ENCODE measurements around the gene CTCF.

Gene CTCF

DNA sequence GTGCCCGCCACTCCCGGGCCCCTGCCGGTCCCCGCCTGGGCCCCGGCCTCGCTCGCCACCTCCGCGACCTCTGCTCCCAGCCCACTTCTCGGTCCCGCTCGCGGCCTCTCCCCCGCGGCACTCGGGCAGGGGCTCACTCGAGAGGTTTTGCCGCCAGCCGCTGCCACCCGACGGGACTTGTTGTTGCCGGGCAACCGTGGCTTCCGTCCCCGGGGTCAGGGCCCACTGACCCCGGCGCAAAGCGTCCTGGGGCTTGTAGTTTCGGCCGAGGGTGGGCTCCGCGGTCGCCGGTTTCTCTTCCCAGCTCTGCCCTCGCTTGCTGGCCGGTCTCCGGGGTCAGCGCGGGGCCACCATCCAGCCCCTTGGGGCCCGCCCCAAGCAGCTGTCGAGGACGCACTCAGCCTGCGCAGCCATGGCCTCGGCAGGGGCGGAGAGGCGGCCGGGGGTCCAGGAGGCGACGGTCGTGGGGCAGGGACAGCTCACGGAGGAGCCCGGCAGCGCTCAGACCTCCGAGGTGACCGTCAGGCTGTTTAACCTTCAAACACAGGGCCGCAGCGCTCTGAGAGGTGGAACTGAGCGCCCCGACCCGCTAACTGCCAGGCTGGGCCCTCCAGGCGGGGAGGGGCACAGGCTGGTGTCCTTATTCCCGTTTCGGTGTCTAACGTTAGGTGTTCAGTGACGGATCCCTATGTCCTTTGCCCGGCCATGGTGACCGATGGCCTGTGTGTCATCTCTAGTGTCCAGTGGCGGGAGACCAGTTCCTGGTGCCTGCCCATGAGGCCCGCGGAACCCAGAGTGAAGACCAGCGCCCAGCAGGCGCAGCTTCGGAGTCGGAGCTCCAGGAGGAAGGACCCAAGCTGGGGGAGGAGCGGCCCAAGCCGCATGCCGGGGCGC, 104.5 kb downstream of the CTCF start, which contains the start of the genes C16orf86 and ENKD1:
Gene C16orf86 (plus strand): TSS at position 256 of the 894 bp plus-strand sequence. CDS start 157 bp downstream, at position 413.
Gene ENKD1 (minus strand): TSS at position 192 of the 894 bp plus-strand sequence. CDS start 308 bp downstream, outside the sequence.
- DNase-seq: peak; percentile 87 to 89

GRCh38 chr16:67667453-67667816, 105.1 kb downstream of the CTCF start:
- no peak for DNase-seq

DNA sequence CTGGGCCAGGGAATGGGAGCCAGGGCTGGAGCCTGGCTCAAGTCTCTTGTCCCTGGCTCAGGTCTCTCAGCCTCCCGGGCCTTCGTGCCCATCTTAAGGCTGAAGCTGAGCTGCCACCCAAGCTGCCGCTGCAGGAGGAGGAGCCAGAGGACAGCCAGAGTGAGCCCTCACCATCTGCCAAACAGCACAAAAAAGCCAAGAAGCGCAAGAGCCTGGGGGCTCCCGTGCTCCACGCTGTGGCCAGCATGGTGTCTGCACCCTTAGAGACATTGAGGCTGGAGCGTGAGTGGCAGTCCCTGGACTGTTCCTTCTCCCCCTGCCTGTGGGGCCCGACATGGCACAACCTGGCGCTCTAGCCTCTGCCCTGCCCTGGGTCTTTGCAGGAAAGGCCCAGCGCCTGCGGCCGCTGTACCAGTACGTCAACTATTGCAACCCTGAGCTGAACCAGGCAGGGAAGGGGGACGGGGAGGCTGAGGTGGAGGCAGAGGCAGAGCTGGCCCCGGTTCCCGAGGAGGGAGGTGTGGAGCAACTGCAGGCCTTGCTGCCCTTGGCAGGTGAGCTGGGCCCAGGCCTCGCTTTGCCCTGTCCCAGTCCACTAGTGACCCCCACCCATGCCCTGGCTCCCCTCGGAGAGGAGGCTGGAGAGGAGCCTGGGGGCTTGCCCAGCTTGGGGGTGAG, 105.6 kb downstream of the CTCF start:
- peak; percentile 87 to 89 for DNase-seq

DNA sequence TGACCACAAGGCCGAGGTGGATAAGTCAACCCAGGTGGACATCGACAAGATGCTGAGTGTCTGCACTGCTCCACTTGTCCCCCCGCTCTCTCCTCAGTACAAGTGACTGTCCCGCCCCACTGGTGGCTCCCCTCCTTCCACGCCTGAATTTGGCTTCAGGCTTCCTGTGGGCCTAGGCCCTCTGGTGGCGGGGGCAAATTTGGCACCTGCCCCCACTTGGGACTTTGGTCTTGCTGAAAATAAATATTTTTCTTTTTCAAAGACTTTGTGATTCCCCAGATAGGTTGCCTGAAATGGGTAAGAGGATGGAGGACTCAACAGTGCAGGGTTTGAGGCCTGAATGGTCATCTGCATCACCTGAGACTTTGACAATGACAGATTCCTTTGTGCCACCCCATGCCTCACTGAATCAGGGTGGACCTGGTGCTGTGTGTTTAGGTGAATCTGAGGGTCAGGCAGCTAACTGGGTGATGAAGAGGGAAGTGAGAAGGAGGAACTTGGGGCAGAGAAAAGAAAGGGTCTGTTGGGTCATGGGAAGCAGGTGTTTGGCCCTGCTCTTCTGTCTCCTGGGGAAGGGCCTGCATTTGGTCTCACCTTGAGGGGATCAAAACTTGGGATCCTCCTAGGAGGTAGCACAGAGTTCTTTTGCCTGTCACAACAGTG, 106.3 kb downstream of the CTCF start:
- peak; percentile 29 to 31 for DNase-seq

DNA sequence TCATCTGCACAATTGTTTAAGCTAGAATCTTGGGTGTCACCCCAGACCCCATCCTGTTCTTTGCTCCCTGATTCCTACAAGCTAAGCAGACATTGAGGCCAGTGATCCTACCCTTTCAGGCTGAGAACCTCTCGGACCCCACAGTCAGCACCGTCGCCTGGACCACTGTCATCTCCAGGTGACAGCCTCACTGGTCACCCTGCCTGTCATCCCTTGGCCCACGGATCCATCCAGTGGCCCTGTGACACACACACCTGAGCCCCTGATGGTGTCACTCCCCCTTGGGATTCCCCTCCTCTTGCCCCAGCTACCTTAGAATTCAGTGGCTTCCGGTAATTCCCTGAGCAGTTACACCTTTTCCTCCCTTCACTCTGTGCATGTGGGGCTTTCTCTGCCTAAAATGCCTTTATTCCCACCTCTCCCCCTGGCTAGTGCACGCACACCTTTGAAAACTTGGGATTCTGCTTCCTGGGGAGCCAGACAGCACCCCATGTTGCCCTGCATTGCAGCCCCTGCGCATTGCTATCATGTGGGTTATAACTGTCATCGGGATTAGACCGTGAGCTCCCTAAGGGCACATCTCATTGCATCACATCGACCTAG, 107.3 kb downstream of the CTCF start:
- DNase-seq: no peak

- no peak for DNase-seq
Measured at GRCh38 chr16:67672306-67672705, 110.0 kb downstream of the CTCF start.

DNA sequence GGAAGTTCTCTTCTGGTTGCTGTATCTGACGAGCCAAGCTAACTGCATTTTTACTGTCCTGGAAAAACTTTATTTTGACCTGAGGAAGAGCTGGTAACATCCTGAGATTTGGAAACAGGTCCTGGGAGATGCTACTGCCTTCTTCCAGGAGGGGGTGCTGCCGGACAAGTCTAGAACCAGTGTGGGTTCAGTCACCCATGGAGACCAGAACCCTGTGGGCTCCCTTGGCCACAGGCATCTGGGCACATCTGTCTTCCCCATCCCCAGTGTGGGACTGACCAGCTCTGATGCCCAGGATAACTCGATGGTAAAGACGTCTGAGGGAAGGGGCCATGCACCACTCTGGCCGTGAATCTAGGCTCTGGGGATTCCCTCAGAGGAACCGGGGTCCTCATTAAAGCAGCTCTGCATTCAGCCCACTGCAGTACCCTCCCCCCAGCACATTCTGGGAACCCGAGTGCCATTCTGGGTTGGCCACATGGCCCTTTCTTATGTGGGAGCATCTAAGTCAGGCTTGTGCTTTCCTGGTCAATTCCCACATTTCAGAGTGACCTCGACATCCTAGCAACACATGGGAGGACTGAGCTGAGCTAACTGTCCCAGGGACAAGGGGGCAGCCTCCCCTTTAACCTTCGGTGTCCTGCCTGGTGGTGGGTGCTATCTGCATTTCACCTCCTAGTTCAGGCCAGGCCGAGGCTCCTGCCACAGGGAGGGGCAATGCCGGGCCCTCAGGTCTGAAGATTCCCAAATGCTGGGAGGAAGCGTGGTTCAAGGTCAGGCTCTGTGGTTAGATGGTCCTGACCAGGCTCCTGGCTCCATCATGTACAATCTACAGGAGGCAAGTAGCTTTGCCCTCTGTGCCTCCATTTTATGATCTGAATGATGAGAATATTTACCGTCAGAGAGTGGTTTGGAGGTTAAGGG, 110.7 kb downstream of the CTCF start:
- peak; percentile 63 for DNase-seq

- DNase-seq: peak in 1 of 2 donors; percentile 23
Measured at GRCh38 chr16:67673712-67674580, 111.6 kb downstream of the CTCF start.

- no peak for DNase-seq
Measured at GRCh38 chr16:67674851-67675578, 112.7 kb downstream of the CTCF start.

GRCh38 chr16:67675579-67675935, 113.2 kb downstream of the CTCF start:
- no peak for DNase-seq

- DNase-seq: no peak
Measured at GRCh38 chr16:67675999-67676398, 113.7 kb downstream of the CTCF start.

- DNase-seq: no peak
Measured at GRCh38 chr16:67676516-67676915, 114.2 kb downstream of the CTCF start.

DNA sequence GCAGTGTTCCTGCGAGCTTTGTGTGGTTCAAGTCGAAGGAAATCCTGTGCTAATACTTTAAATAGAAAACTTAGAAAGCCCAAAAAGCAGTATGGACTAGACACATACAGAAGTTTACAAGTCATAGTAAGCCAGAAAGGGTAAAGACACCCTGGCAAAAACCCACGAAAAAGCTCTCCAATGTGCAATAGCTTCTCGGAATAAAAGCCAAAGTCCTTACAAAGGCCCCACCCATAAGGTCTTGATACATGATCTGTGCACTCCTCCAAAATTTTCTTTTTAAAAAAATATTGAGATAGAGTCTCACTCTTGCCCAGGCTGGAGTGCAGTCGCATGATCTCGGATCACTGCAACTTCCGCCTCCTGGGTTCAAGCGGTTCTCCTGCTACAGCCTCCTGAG, 114.6 kb downstream of the CTCF start:
- no peak for DNase-seq

- DNase-seq: no peak
Measured at GRCh38 chr16:67677712-67678111, 115.4 kb downstream of the CTCF start.

DNA sequence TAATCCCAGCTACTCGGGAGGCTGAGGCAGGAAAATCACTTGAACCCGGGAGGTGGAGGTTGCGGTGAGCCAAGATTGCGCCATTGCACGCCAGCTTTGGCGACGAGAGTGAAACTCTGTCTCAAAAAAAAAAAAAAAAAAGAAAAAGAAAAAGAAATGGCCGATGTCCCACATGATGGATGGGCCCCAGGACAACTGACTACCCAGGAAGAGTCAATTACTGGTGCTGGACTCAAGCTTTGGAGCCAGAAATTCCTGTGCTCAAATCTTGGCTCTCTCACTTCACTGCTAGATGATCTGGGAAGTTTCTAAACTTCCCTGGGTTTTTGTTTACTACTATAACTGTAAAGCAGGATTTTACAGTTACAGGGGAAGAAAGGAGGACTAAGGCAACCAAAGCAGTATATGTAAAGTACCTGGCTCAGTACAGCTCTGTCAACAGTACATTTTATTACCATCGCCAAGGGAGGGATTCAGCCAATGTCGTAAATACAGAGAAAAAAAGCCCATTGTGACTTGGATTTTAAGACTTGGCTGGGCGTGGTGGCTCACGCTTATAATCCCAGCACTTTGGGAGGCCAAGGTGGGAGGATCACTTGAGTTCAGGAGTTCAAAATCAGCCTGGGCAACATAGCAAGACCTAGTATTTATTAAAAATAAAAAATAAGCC, 116.2 kb downstream of the CTCF start:
- DNase-seq: no peak

GRCh38 chr16:67679935-67680897, 117.9 kb downstream of the CTCF start:
- DNase-seq: no peak

GRCh38 chr16:67683767-67684166, 121.4 kb downstream of the CTCF start:
- DNase-seq: no peak

GRCh38 chr16:67685388-67686112, 123.2 kb downstream of the CTCF start:
- peak in 1 of 2 donors; percentile 15 for DNase-seq

Measured in CD4-positive, alpha-beta T cell treated with Interleukin-1 beta for 1 hour (primary cell).